ENCODE data around the gene WNT3. TPM values are rescaled to one million over a fixed set of nuclear protein-coding genes. Genes with fewer than 3 reads are reported as not detected.

WNT3 gene
- total and polyA plus RNA-seq, 4 experiments from 2014 or later, result not detected

- ChIA-PET CTCF (ENCODE audit: partially characterized antibody) (no interaction called here), POLR2A (ENCODE audit: partially characterized antibody) (no interaction called here)
- no peaks in the 10 kb centered on the region for H3K4me1 Mint-ChIP-seq
- no peak for DNase-seq
- no peak overlapping the region for H3K4me3 Mint-ChIP-seq
- H3K4me3 ChIP-seq (ENCODE audit: low read length in 2 of 2), result no peak overlapping the region
- H3K27ac ChIP-seq (ENCODE audit: low read depth, low read length), result no peak overlapping the region
- no peaks in the 10 kb centered on the region for H3K36me3 ChIP-seq (ENCODE audit: insufficient read depth, low read length)
- H3K36me3 Mint-ChIP-seq, result peaks cover 16 to 27% of the 10 kb centered on the region in 2 donors
- peak overlapping the region in 1 of 7 donors; percentile 23 for H3K27ac Mint-ChIP-seq
- no peaks in the 10 kb centered on the region for H3K27me3 Mint-ChIP-seq
- H3K4me1 ChIP-seq (ENCODE audit: insufficient read depth, low read length), result no peaks in the 10 kb centered on the region
- intact Hi-C loops (cut with micrococcal nuclease), result no loop called here
- no peaks in the 10 kb centered on the region for H3K9me3 ChIP-seq (ENCODE audit: control insufficient read depth in 1 of 2, low read length in 2 of 2)
- no peaks in the 10 kb centered on the region for H3K27me3 ChIP-seq (ENCODE audit: insufficient read depth, low read length)
- no peaks in the 10 kb centered on the region for H3K9me3 Mint-ChIP-seq
Measured at GRCh38 chr17:46738544-46738943, 79.9 kb downstream of the WNT3 start.

GRCh38 chr17:46737326-46737725 is 81.2 kb downstream of the WNT3 start:
- no peak for DNase-seq
- H3K36me3 ChIP-seq (ENCODE audit: insufficient read depth, low read length), result no peaks in the 10 kb centered on the region
- no peak overlapping the region for H3K27ac ChIP-seq (ENCODE audit: low read depth, low read length)
- H3K4me3 Mint-ChIP-seq, result no peak overlapping the region
- H3K27me3 Mint-ChIP-seq, result no peaks in the 10 kb centered on the region
- H3K4me1 ChIP-seq (ENCODE audit: insufficient read depth, low read length), result no peaks in the 10 kb centered on the region
- H3K27ac Mint-ChIP-seq, result no peak overlapping the region
- intact Hi-C loops (cut with micrococcal nuclease), result no loop called here
- H3K4me1 Mint-ChIP-seq, result no peaks in the 10 kb centered on the region
- CTCF ChIA-PET (ENCODE audit: partially characterized antibody), result no interaction called here
- no peaks in the 10 kb centered on the region for H3K9me3 Mint-ChIP-seq
- no peaks in the 10 kb centered on the region for H3K9me3 ChIP-seq (ENCODE audit: control insufficient read depth in 1 of 2, low read length in 2 of 2)
- no peaks in the 10 kb centered on the region for H3K27me3 ChIP-seq (ENCODE audit: insufficient read depth, low read length)
- H3K4me3 ChIP-seq (ENCODE audit: low read length in 2 of 2), result no peak overlapping the region
- POLR2A ChIA-PET (ENCODE audit: partially characterized antibody), result no interaction called here
- peaks cover 16 to 36% of the 10 kb centered on the region in 2 donors for H3K36me3 Mint-ChIP-seq

- Mint-ChIP-seq H3K36me3 (peaks cover 11 to 33% of the 10 kb centered on the region in 2 donors), H3K4me3 (no peak overlapping the region), H3K27me3 (no peaks in the 10 kb centered on the region), H3K4me1 (no peaks in the 10 kb centered on the region), H3K27ac (no peak overlapping the region), H3K9me3 (no peaks in the 10 kb centered on the region)
- POLR2A ChIA-PET (ENCODE audit: partially characterized antibody), result no interaction called here
- no peak overlapping the region for H3K27ac ChIP-seq (ENCODE audit: low read depth, low read length)
- DNase-seq, result no peak
- H3K27me3 ChIP-seq (ENCODE audit: insufficient read depth, low read length), result no peaks in the 10 kb centered on the region
- H3K9me3 ChIP-seq (ENCODE audit: control insufficient read depth in 1 of 2, low read length in 2 of 2), result no peaks in the 10 kb centered on the region
- H3K36me3 ChIP-seq (ENCODE audit: insufficient read depth, low read length), result no peaks in the 10 kb centered on the region
- CTCF ChIA-PET (ENCODE audit: partially characterized antibody), result no interaction called here
- H3K4me1 ChIP-seq (ENCODE audit: insufficient read depth, low read length), result no peaks in the 10 kb centered on the region
- intact Hi-C loops (cut with micrococcal nuclease), result no loop called here
- no peak overlapping the region for H3K4me3 ChIP-seq (ENCODE audit: low read length in 2 of 2)
Measured at GRCh38 chr17:46736100-46736499, 82.4 kb downstream of the WNT3 start.

- ChIA-PET POLR2A (ENCODE audit: partially characterized antibody) (no interaction called here), CTCF (ENCODE audit: partially characterized antibody) (no interaction called here)
- no peaks in the 10 kb centered on the region for H3K4me1 ChIP-seq (ENCODE audit: insufficient read depth, low read length)
- no peak for DNase-seq
- no peak overlapping the region for H3K4me3 ChIP-seq (ENCODE audit: low read length in 2 of 2)
- no peak overlapping the region for H3K4me3 Mint-ChIP-seq
- intact Hi-C loops (cut with micrococcal nuclease), result no loop called here
- no peaks in the 10 kb centered on the region for H3K27me3 Mint-ChIP-seq
- peaks cover 17 to 43% of the 10 kb centered on the region in 2 donors for H3K36me3 Mint-ChIP-seq
- no peak overlapping the region for H3K27ac ChIP-seq (ENCODE audit: low read depth, low read length)
- H3K36me3 ChIP-seq (ENCODE audit: insufficient read depth, low read length), result no peaks in the 10 kb centered on the region
- no peaks in the 10 kb centered on the region for H3K9me3 ChIP-seq (ENCODE audit: control insufficient read depth in 1 of 2, low read length in 2 of 2)
- no peaks in the 10 kb centered on the region for H3K27me3 ChIP-seq (ENCODE audit: insufficient read depth, low read length)
- no peaks in the 10 kb centered on the region for H3K9me3 Mint-ChIP-seq
- H3K4me1 Mint-ChIP-seq, result no peaks in the 10 kb centered on the region
- H3K27ac Mint-ChIP-seq, result no peak overlapping the region
Measured at GRCh38 chr17:46733837-46734475, 84.5 kb downstream of the WNT3 start.

GRCh38 chr17:46732754-46733398 is 85.6 kb downstream of the WNT3 start:
- Histone ChIP-seq H3K4me3 (ENCODE audit: low read length in 2 of 2) (no peak overlapping the region), H3K27me3 (ENCODE audit: insufficient read depth, low read length) (no peaks in the 10 kb centered on the region), H3K36me3 (ENCODE audit: insufficient read depth, low read length) (peaks cover under 1% of the 10 kb centered on the region), H3K9me3 (ENCODE audit: control insufficient read depth in 1 of 2, low read length in 2 of 2) (no peaks in the 10 kb centered on the region), H3K4me1 (ENCODE audit: insufficient read depth, low read length) (no peaks in the 10 kb centered on the region), H3K27ac (ENCODE audit: low read depth, low read length) (no peak overlapping the region)
- no peak for DNase-seq
- no peak overlapping the region for H3K4me3 Mint-ChIP-seq
- H3K9me3 Mint-ChIP-seq, result no peaks in the 10 kb centered on the region
- no peak overlapping the region for H3K27ac Mint-ChIP-seq
- no peaks in the 10 kb centered on the region for H3K4me1 Mint-ChIP-seq
- ChIA-PET CTCF (ENCODE audit: partially characterized antibody) (no interaction called here), POLR2A (ENCODE audit: partially characterized antibody) (no interaction called here)
- peaks cover 18 to 46% of the 10 kb centered on the region in 2 donors for H3K36me3 Mint-ChIP-seq
- H3K27me3 Mint-ChIP-seq, result no peaks in the 10 kb centered on the region
- intact Hi-C loops (cut with micrococcal nuclease), result no loop called here

- intact Hi-C loops (cut with micrococcal nuclease), result no loop called here
- DNase-seq, result no peak
- ChIA-PET POLR2A (ENCODE audit: partially characterized antibody) (no interaction called here), CTCF (ENCODE audit: partially characterized antibody) (no interaction called here)
- Histone ChIP-seq H3K27me3 (ENCODE audit: insufficient read depth, low read length) (no peaks in the 10 kb centered on the region), H3K27ac (ENCODE audit: low read depth, low read length) (no peak overlapping the region), H3K36me3 (ENCODE audit: insufficient read depth, low read length) (peaks cover 8% of the 10 kb centered on the region), H3K4me1 (ENCODE audit: insufficient read depth, low read length) (no peaks in the 10 kb centered on the region), H3K9me3 (ENCODE audit: control insufficient read depth in 1 of 2, low read length in 2 of 2) (no peaks in the 10 kb centered on the region), H3K4me3 (ENCODE audit: low read length in 2 of 2) (no peak overlapping the region)
- Mint-ChIP-seq H3K4me1 (no peaks in the 10 kb centered on the region), H3K27me3 (no peaks in the 10 kb centered on the region), H3K27ac (no peak overlapping the region), H3K9me3 (no peaks in the 10 kb centered on the region), H3K4me3 (no peak overlapping the region), H3K36me3 (peaks cover 20 to 52% of the 10 kb centered on the region in 2 donors)
Measured at GRCh38 chr17:46732160-46732559, 86.3 kb downstream of the WNT3 start.

- H3K4me1 Mint-ChIP-seq, result no peaks in the 10 kb centered on the region
- intact Hi-C loops (cut with micrococcal nuclease), result no loop called here
- H3K36me3 Mint-ChIP-seq, result peaks cover 32 to 58% of the 10 kb centered on the region in 2 donors
- no peak overlapping the region for H3K4me3 ChIP-seq (ENCODE audit: low read length in 2 of 2)
- H3K27me3 ChIP-seq (ENCODE audit: insufficient read depth, low read length), result no peaks in the 10 kb centered on the region
- no peak for DNase-seq
- no peaks in the 10 kb centered on the region for H3K4me1 ChIP-seq (ENCODE audit: insufficient read depth, low read length)
- peaks cover 8% of the 10 kb centered on the region for H3K36me3 ChIP-seq (ENCODE audit: insufficient read depth, low read length)
- no peak overlapping the region for H3K4me3 Mint-ChIP-seq
- no peak overlapping the region for H3K27ac ChIP-seq (ENCODE audit: low read depth, low read length)
- ChIA-PET CTCF (ENCODE audit: partially characterized antibody) (interaction anchor here (1.1 kb wide), 1 partner anchor 105 kb away, joined by 3 read pairs; no protein-coding TSS in a partner anchor), POLR2A (ENCODE audit: partially characterized antibody) (no interaction called here)
- H3K9me3 Mint-ChIP-seq, result no peaks in the 10 kb centered on the region
- peak overlapping the region in 1 of 7 donors; percentile 51 for H3K27ac Mint-ChIP-seq
- no peaks in the 10 kb centered on the region for H3K9me3 ChIP-seq (ENCODE audit: control insufficient read depth in 1 of 2, low read length in 2 of 2)
- H3K27me3 Mint-ChIP-seq, result no peaks in the 10 kb centered on the region
Measured at GRCh38 chr17:46730679-46731078, 87.8 kb downstream of the WNT3 start.

All from CD4-positive, alpha-beta memory T cell (primary cell).